Measurements from ENCODE around the gene H1-8.

The H1-8 gene

GRCh38 chr3:129587566-129588210 lies 44.7 kb downstream of the H1-8 start:
- H3K27ac ChIP-seq (ENCODE audit: insufficient read depth, low read length, poor library complexity, severe bottlenecking): no peak overlapping the region
- H3K4me1 ChIP-seq (ENCODE audit: control insufficient read depth, insufficient read depth, low read length, poor library complexity, severe bottlenecking): no peaks in the 10 kb centered on the region
- no peak overlapping the region for H3K4me3 ChIP-seq (ENCODE audit: insufficient read depth, low read depth, low read length, poor library complexity, severe bottlenecking)
- H3K27me3 ChIP-seq (replicated peaks; ENCODE audit: control insufficient read depth, insufficient read depth, low read length, poor library complexity, severe bottlenecking): no peaks in the 10 kb centered on the region
- DNase-seq: no peak
- no peaks in the 10 kb centered on the region for H3K9me3 ChIP-seq (ENCODE audit: control insufficient read depth, low read length)
- no peaks in the 10 kb centered on the region for H3K36me3 ChIP-seq (ENCODE audit: control insufficient read depth, insufficient read depth, low read length)

DNA sequence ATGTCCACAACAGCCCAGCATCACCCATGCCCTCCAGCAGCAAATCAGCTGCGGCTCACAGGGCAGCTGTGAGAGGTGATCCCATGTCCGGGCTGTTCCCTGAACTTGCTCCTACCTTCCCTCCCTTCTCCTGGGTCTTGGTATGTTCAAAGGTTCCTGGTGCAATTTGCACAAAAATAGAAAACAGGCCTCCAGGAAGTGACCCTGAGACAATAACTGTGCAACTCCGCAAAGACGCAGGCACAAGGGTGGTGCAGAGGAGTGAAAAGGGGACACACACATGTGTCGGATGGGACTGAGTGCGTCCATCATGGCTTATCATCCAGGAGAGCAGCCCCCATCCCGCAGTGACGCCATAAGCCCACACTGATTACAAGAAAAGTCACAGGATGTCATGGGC lies 47.2 kb downstream of the H1-8 start:
- Histone ChIP-seq H3K27me3 (replicated peaks; ENCODE audit: control insufficient read depth, insufficient read depth, low read length, poor library complexity, severe bottlenecking) (no peaks in the 10 kb centered on the region), H3K4me3 (ENCODE audit: insufficient read depth, low read depth, low read length, poor library complexity, severe bottlenecking) (no peak overlapping the region), H3K27ac (ENCODE audit: insufficient read depth, low read length, poor library complexity, severe bottlenecking) (no peak overlapping the region), H3K4me1 (ENCODE audit: control insufficient read depth, insufficient read depth, low read length, poor library complexity, severe bottlenecking) (peaks cover 17% of the 10 kb centered on the region), H3K9me3 (ENCODE audit: control insufficient read depth, low read length) (no peaks in the 10 kb centered on the region), H3K36me3 (ENCODE audit: control insufficient read depth, insufficient read depth, low read length) (no peaks in the 10 kb centered on the region)
- DNase-seq: no peak

DNA sequence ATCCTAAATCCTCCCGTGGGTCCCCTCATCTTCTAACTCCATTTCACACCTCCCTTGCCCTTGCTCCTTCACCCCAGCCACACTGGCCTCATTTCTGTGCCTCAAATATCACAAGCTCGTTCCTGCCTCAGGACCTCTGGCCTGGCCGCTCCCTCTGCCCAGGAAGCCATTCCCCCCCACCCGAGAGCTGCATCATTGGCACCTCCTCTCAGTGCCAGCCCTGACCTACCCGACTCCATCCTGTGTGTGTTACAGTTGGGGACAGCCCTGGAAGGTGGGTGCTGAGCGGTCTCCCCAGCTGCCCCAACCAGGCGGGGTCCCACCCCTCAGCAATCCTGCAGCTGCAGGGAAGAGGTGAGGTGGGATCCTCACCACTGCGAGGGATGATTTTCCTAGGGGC lies 49.0 kb downstream of the H1-8 start:
- Histone ChIP-seq H3K27me3 (replicated peaks; ENCODE audit: control insufficient read depth, insufficient read depth, low read length, poor library complexity, severe bottlenecking) (no peaks in the 10 kb centered on the region), H3K4me1 (ENCODE audit: control insufficient read depth, insufficient read depth, low read length, poor library complexity, severe bottlenecking) (peaks cover 17% of the 10 kb centered on the region), H3K9me3 (ENCODE audit: control insufficient read depth, low read length) (no peaks in the 10 kb centered on the region), H3K4me3 (ENCODE audit: insufficient read depth, low read depth, low read length, poor library complexity, severe bottlenecking) (no peak overlapping the region), H3K27ac (ENCODE audit: insufficient read depth, low read length, poor library complexity, severe bottlenecking) (no peak overlapping the region), H3K36me3 (ENCODE audit: control insufficient read depth, insufficient read depth, low read length) (no peaks in the 10 kb centered on the region)
- no peak for DNase-seq

- H3K4me1 ChIP-seq (ENCODE audit: control insufficient read depth, insufficient read depth, low read length, poor library complexity, severe bottlenecking): peaks cover 17% of the 10 kb centered on the region
- H3K36me3 ChIP-seq (ENCODE audit: control insufficient read depth, insufficient read depth, low read length): no peaks in the 10 kb centered on the region
- no peak for DNase-seq
- H3K27me3 ChIP-seq (replicated peaks; ENCODE audit: control insufficient read depth, insufficient read depth, low read length, poor library complexity, severe bottlenecking): no peaks in the 10 kb centered on the region
- no peak overlapping the region for H3K27ac ChIP-seq (ENCODE audit: insufficient read depth, low read length, poor library complexity, severe bottlenecking)
- no peak overlapping the region for H3K4me3 ChIP-seq (ENCODE audit: insufficient read depth, low read depth, low read length, poor library complexity, severe bottlenecking)
- no peaks in the 10 kb centered on the region for H3K9me3 ChIP-seq (ENCODE audit: control insufficient read depth, low read length)
Observed at GRCh38 chr3:129592381-129593131, 49.6 kb downstream of the H1-8 start.

DNA sequence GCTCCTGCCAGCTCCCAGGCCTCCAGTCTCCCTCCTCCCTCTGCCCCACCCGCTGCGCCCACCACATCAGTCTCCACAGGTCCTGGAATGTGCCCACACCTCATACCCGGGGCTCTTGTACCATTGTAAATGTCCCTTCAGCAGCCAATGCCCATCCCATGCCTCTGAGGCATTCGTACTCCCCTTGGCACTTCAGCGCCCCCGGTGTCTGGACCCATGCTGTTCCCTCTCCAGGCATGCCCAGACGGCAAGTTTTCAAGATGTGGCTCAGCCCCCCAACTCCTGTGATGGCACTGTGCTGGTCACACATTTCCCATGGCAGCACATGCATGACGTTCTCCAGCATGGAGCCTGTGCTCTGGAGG lies 50.2 kb downstream of the H1-8 start:
- no peaks in the 10 kb centered on the region for H3K9me3 ChIP-seq (ENCODE audit: control insufficient read depth, low read length)
- no peaks in the 10 kb centered on the region for H3K27me3 ChIP-seq (replicated peaks; ENCODE audit: control insufficient read depth, insufficient read depth, low read length, poor library complexity, severe bottlenecking)
- peaks cover 17% of the 10 kb centered on the region for H3K4me1 ChIP-seq (ENCODE audit: control insufficient read depth, insufficient read depth, low read length, poor library complexity, severe bottlenecking)
- no peak overlapping the region for H3K4me3 ChIP-seq (ENCODE audit: insufficient read depth, low read depth, low read length, poor library complexity, severe bottlenecking)
- H3K27ac ChIP-seq (ENCODE audit: insufficient read depth, low read length, poor library complexity, severe bottlenecking): no peak overlapping the region
- DNase-seq: no peak
- no peaks in the 10 kb centered on the region for H3K36me3 ChIP-seq (ENCODE audit: control insufficient read depth, insufficient read depth, low read length)

GRCh38 chr3:129593595-129594339 lies 50.8 kb downstream of the H1-8 start:
- Histone ChIP-seq H3K27me3 (replicated peaks; ENCODE audit: control insufficient read depth, insufficient read depth, low read length, poor library complexity, severe bottlenecking) (no peaks in the 10 kb centered on the region), H3K27ac (ENCODE audit: insufficient read depth, low read length, poor library complexity, severe bottlenecking) (no peak overlapping the region), H3K36me3 (ENCODE audit: control insufficient read depth, insufficient read depth, low read length) (no peaks in the 10 kb centered on the region), H3K9me3 (ENCODE audit: control insufficient read depth, low read length) (no peaks in the 10 kb centered on the region), H3K4me3 (ENCODE audit: insufficient read depth, low read depth, low read length, poor library complexity, severe bottlenecking) (no peak overlapping the region), H3K4me1 (ENCODE audit: control insufficient read depth, insufficient read depth, low read length, poor library complexity, severe bottlenecking) (peaks cover 17% of the 10 kb centered on the region)
- DNase-seq: peak; percentile 23 to 44 (median 33)

DNA sequence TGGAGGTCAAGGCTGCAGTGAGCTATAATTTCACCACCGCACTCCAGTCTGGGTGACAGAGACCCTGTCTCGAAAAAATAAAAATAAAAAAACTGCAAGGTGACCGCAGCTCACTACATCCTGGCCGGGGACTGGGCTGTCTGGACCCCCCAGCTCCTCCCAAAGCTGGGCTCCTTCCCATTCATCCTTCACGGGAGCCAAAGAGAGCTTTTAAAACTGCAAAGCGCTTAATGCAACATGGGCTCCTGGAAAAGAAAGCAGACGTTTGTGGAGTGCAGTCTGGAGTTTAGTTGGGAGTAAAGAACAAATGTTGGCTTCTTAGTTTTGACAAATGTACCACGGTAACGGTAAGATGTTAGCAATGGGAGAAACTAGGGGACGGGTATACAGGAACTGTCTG lies 51.4 kb downstream of the H1-8 start:
- H3K36me3 ChIP-seq (ENCODE audit: control insufficient read depth, insufficient read depth, low read length): no peaks in the 10 kb centered on the region
- no peaks in the 10 kb centered on the region for H3K9me3 ChIP-seq (ENCODE audit: control insufficient read depth, low read length)
- DNase-seq: no peak
- H3K27ac ChIP-seq (ENCODE audit: insufficient read depth, low read length, poor library complexity, severe bottlenecking): no peak overlapping the region
- peaks cover 17% of the 10 kb centered on the region for H3K4me1 ChIP-seq (ENCODE audit: control insufficient read depth, insufficient read depth, low read length, poor library complexity, severe bottlenecking)
- no peak overlapping the region for H3K4me3 ChIP-seq (ENCODE audit: insufficient read depth, low read depth, low read length, poor library complexity, severe bottlenecking)
- H3K27me3 ChIP-seq (replicated peaks; ENCODE audit: control insufficient read depth, insufficient read depth, low read length, poor library complexity, severe bottlenecking): no peaks in the 10 kb centered on the region

GRCh38 chr3:129594907-129595390 lies 52.0 kb downstream of the H1-8 start:
- Histone ChIP-seq H3K27me3 (replicated peaks; ENCODE audit: control insufficient read depth, insufficient read depth, low read length, poor library complexity, severe bottlenecking) (no peaks in the 10 kb centered on the region), H3K36me3 (ENCODE audit: control insufficient read depth, insufficient read depth, low read length) (no peaks in the 10 kb centered on the region), H3K9me3 (ENCODE audit: control insufficient read depth, low read length) (no peaks in the 10 kb centered on the region), H3K4me3 (ENCODE audit: insufficient read depth, low read depth, low read length, poor library complexity, severe bottlenecking) (no peak overlapping the region), H3K27ac (ENCODE audit: insufficient read depth, low read length, poor library complexity, severe bottlenecking) (no peak overlapping the region), H3K4me1 (ENCODE audit: control insufficient read depth, insufficient read depth, low read length, poor library complexity, severe bottlenecking) (peaks cover 17% of the 10 kb centered on the region)
- DNase-seq: no peak

- Histone ChIP-seq H3K4me3 (ENCODE audit: insufficient read depth, low read depth, low read length, poor library complexity, severe bottlenecking) (no peak overlapping the region), H3K4me1 (ENCODE audit: control insufficient read depth, insufficient read depth, low read length, poor library complexity, severe bottlenecking) (peaks cover 17% of the 10 kb centered on the region), H3K9me3 (ENCODE audit: control insufficient read depth, low read length) (no peaks in the 10 kb centered on the region), H3K27ac (ENCODE audit: insufficient read depth, low read length, poor library complexity, severe bottlenecking) (no peak overlapping the region), H3K36me3 (ENCODE audit: control insufficient read depth, insufficient read depth, low read length) (no peaks in the 10 kb centered on the region), H3K27me3 (replicated peaks; ENCODE audit: control insufficient read depth, insufficient read depth, low read length, poor library complexity, severe bottlenecking) (no peaks in the 10 kb centered on the region)
- DNase-seq: no peak
Observed at GRCh38 chr3:129595544-129596193, 52.7 kb downstream of the H1-8 start.

Measured in effector memory CD4-positive, alpha-beta T cell (primary cell).